WTC11 (cell line): ENCODE results near the gene NPC2. TPM values are rescaled to one million over a fixed set of nuclear protein-coding genes. Genes with fewer than 3 reads are reported as not detected.
A peak's percentile ranks its signal among the peaks of the same experiment; 100 is the strongest.
"Not testable (repeated sequence)": the region's sequence is repeated elsewhere in the genome, so short reads cannot be mapped to it uniquely, and the experiment has no call there.

Source experiments
- ATAC-seq: fragments of 200-7000 bp; cut with Tn5 transposase; 2 replicates; pipeline ENCODE4 v1.10.0; 2021; ENCODE audit warnings: mild to moderate bottlenecking, moderate library complexity
- CTCF ChIA-PET: fragments of 300-600 bp; sonication (Branson Sonifier 250); formaldehyde crosslinking; loops from one replicate; lab custom pipeline; 2021; ENCODE audit warnings: antibody characterized with exemption; lab: Charles Lee
- POLR2A ChIA-PET: fragments of 350-600 bp; sonication (Branson Sonifier 250); formaldehyde crosslinking; loops from one replicate; lab custom pipeline; 2021; ENCODE audit warnings: antibody characterized with exemption; lab: Charles Lee
- DNase-seq: peaks from one replicate; pipeline ENCODE4 v3.0.0; 2021; ENCODE audit warnings: low spot score
- H3K27ac Mint-ChIP-seq: 2 replicates; pipeline ENCODE4 v1.8.0; 2021; ENCODE audit warnings: mixed read lengths
- H3K27me3 Mint-ChIP-seq: 2 replicates; pipeline ENCODE4 v1.8.0; 2021; ENCODE audit warnings: low read depth, mild to moderate bottlenecking, moderate library complexity, mixed read lengths
- H3K36me3 Mint-ChIP-seq: 2 replicates; pipeline ENCODE4 v1.8.0; 2021; ENCODE audit warnings: mixed read lengths
- H3K4me1 Mint-ChIP-seq: 2 replicates; pipeline ENCODE4 v1.8.0; 2022; ENCODE audit warnings: mixed read lengths
- H3K4me3 Mint-ChIP-seq: 2 replicates; pipeline ENCODE4 v1.8.0; 2021; ENCODE audit warnings: mild to moderate bottlenecking, moderate library complexity, mixed read lengths
- H3K9me3 Mint-ChIP-seq: 2 replicates; pipeline ENCODE4 v1.8.0; 2021; ENCODE audit warnings: mixed read lengths
- CREM ChIP-seq: sonication (generic); formaldehyde crosslinking; IDR thresholded peaks from 2 replicates; pipeline ENCODE4 v1.8.1; 2022; ENCODE audit warnings: mild to moderate bottlenecking, missing genetic modification reagents, moderate library complexity
- FOXJ3 ChIP-seq: sonication (generic); formaldehyde crosslinking; IDR thresholded peaks from 2 replicates; pipeline ENCODE4 v1.9.0; 2021; ENCODE audit warnings: missing genetic modification reagents, mild to moderate bottlenecking, borderline replicate concordance
- NFYB ChIP-seq: sonication (generic); formaldehyde crosslinking; conservative IDR thresholded peaks from 2 replicates; pipeline ENCODE4 v1.8.0; 2022; ENCODE audit warnings: low read depth, missing genetic modification reagents
- SMAD4 ChIP-seq: sonication (generic); formaldehyde crosslinking; IDR thresholded peaks from 2 replicates; pipeline ENCODE4 v1.8.0; 2022; ENCODE audit warnings: mild to moderate bottlenecking, missing genetic modification reagents
- SP1 ChIP-seq: sonication (generic); formaldehyde crosslinking; conservative IDR thresholded peaks from 2 replicates; pipeline ENCODE4 v1.8.1; 2022; ENCODE audit warnings: missing genetic modification reagents
- ZNF121 ChIP-seq: sonication (generic); formaldehyde crosslinking; IDR thresholded peaks from 2 replicates; pipeline ENCODE4 v1.8.0; 2023; ENCODE audit warnings: missing genetic modification reagents
- ZNF219 ChIP-seq: sonication (generic); formaldehyde crosslinking; IDR thresholded peaks from 2 replicates; pipeline ENCODE4 v1.8.0; 2023; ENCODE audit warnings: missing genetic modification reagents, mild to moderate bottlenecking, borderline replicate concordance
- ZNF263 ChIP-seq: sonication (generic); formaldehyde crosslinking; IDR thresholded peaks from 2 replicates; pipeline ENCODE4 v1.8.1; 2022; ENCODE audit warnings: low read depth, mild to moderate bottlenecking, moderate library complexity, missing genetic modification reagents
- ZNF416 ChIP-seq: fragments of 250-450 bp; sonication (Bioruptor Pico); IDR thresholded peaks from 2 replicates; pipeline ENCODE4 v1.9.0; 2021; ENCODE audit warnings: mild to moderate bottlenecking, inconsistent platforms
- ZNF671 ChIP-seq: fragments of 250-450 bp; sonication (Bioruptor Pico); IDR thresholded peaks from 2 replicates; pipeline ENCODE4 v1.8.0; 2021; ENCODE audit warnings: mild to moderate bottlenecking
- total RNA-seq: library from RNA; stranded (reverse); gene quantifications from 3 replicates; pipeline ENCODE4 v1.2.3, GENCODE V29; 2021
- TF ChIP-seq, protein P1 (sequence below): sonication (generic); formaldehyde crosslinking; IDR thresholded peaks from 2 replicates; pipeline ENCODE4 v1.8.0; 2022; ENCODE audit warnings: mild to moderate bottlenecking, missing genetic modification reagents
- TF ChIP-seq, protein P2 (sequence below): fragments of 250-450 bp; sonication (Bioruptor Pico); IDR thresholded peaks from 2 replicates; pipeline ENCODE4 v1.9.0; 2021; ENCODE audit warnings: mild to moderate bottlenecking, borderline replicate concordance
- TF ChIP-seq, protein P3 (sequence below): fragments of 200-600 bp; IDR thresholded peaks from 2 replicates; pipeline ENCODE4 v1.8.0; 2022; ENCODE audit warnings: antibody characterized with exemption
- TF ChIP-seq, protein P4 (sequence below): sonication (generic); formaldehyde crosslinking; IDR thresholded peaks from 2 replicates; pipeline ENCODE4 v1.8.1; 2022; ENCODE audit warnings: mild to moderate bottlenecking, missing genetic modification reagents, moderate library complexity, borderline replicate concordance

The NPC2 gene
- total RNA-seq, 1 experiment from 2014 or later = 139 TPM

DNA sequence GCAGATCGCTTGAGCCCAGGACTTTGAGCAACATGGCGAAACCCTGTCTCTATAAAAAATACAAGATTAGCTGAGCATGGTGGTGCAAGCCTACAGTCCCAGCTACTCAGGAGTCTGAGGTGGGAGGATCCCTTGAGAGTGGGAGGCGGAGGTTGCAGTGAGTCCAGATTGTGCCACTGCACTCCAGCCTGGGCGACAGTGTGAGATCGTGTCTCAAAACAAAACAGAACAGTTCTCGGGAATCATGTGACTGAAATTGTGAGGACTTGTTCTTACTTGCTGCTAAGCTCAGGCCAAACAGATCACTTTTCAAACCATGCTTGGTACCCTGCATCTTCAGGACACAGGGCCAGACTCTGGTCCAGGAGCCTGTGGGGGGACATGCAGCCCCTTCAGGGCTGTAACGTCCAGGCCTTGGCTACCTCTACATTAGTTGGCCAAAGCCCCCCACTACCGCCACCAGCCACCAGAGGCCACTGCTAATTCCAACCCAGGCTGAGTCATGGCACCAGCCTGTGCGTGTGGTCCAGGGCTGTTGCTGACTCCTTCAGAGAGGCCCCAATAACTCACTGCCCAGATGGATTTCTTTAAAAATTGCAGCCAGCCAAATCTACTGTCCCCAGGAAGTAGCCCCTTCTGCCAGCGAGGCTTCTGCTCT, 33.7 kb downstream of the NPC2 start:
- CTCF ChIA-PET = interaction anchor here (0.6 to 3.3 kb wide), 5 partner anchors 10 to 1311 kb away, joined by 3 to 11 read pairs (median 4); no protein-coding TSS in a partner anchor
- H3K4me3 Mint-ChIP-seq = no peak overlapping the region
- ATAC-seq (peak; percentile 98), DNase-seq (peak; percentile 77)
- no peak overlapping the region for H3K27ac Mint-ChIP-seq
- H3K4me1 Mint-ChIP-seq = peaks cover 3% of the 10 kb centered on the region
- peaks cover 12% of the 10 kb centered on the region for H3K9me3 Mint-ChIP-seq
- peaks cover 4% of the 10 kb centered on the region; the same call in 1 of the 2 replicates for H3K27me3 Mint-ChIP-seq
- POLR2A ChIA-PET = no interaction called here
- TF ChIP-seq, protein P1, sequence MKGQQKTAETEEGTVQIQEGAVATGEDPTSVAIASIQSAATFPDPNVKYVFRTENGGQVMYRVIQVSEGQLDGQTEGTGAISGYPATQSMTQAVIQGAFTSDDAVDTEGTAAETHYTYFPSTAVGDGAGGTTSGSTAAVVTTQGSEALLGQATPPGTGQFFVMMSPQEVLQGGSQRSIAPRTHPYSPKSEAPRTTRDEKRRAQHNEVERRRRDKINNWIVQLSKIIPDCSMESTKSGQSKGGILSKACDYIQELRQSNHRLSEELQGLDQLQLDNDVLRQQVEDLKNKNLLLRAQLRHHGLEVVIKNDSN (CRISPR knock-in tag) = 0 out of 2 replicates have a peak, but pooled peaks have one; percentile 15
- TF ChIP-seq, protein P2, sequence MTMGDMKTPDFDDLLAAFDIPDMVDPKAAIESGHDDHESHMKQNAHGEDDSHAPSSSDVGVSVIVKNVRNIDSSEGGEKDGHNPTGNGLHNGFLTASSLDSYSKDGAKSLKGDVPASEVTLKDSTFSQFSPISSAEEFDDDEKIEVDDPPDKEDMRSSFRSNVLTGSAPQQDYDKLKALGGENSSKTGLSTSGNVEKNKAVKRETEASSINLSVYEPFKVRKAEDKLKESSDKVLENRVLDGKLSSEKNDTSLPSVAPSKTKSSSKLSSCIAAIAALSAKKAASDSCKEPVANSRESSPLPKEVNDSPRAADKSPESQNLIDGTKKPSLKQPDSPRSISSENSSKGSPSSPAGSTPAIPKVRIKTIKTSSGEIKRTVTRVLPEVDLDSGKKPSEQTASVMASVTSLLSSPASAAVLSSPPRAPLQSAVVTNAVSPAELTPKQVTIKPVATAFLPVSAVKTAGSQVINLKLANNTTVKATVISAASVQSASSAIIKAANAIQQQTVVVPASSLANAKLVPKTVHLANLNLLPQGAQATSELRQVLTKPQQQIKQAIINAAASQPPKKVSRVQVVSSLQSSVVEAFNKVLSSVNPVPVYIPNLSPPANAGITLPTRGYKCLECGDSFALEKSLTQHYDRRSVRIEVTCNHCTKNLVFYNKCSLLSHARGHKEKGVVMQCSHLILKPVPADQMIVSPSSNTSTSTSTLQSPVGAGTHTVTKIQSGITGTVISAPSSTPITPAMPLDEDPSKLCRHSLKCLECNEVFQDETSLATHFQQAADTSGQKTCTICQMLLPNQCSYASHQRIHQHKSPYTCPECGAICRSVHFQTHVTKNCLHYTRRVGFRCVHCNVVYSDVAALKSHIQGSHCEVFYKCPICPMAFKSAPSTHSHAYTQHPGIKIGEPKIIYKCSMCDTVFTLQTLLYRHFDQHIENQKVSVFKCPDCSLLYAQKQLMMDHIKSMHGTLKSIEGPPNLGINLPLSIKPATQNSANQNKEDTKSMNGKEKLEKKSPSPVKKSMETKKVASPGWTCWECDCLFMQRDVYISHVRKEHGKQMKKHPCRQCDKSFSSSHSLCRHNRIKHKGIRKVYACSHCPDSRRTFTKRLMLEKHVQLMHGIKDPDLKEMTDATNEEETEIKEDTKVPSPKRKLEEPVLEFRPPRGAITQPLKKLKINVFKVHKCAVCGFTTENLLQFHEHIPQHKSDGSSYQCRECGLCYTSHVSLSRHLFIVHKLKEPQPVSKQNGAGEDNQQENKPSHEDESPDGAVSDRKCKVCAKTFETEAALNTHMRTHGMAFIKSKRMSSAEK (CRISPR knock-in tag) = no peak
- TF ChIP-seq, protein P3, sequence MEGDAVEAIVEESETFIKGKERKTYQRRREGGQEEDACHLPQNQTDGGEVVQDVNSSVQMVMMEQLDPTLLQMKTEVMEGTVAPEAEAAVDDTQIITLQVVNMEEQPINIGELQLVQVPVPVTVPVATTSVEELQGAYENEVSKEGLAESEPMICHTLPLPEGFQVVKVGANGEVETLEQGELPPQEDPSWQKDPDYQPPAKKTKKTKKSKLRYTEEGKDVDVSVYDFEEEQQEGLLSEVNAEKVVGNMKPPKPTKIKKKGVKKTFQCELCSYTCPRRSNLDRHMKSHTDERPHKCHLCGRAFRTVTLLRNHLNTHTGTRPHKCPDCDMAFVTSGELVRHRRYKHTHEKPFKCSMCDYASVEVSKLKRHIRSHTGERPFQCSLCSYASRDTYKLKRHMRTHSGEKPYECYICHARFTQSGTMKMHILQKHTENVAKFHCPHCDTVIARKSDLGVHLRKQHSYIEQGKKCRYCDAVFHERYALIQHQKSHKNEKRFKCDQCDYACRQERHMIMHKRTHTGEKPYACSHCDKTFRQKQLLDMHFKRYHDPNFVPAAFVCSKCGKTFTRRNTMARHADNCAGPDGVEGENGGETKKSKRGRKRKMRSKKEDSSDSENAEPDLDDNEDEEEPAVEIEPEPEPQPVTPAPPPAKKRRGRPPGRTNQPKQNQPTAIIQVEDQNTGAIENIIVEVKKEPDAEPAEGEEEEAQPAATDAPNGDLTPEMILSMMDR = peak; percentile 45
- TF ChIP-seq, all 79 proteins: peak for 2
- peaks cover 11% of the 10 kb centered on the region for H3K36me3 Mint-ChIP-seq

DNA sequence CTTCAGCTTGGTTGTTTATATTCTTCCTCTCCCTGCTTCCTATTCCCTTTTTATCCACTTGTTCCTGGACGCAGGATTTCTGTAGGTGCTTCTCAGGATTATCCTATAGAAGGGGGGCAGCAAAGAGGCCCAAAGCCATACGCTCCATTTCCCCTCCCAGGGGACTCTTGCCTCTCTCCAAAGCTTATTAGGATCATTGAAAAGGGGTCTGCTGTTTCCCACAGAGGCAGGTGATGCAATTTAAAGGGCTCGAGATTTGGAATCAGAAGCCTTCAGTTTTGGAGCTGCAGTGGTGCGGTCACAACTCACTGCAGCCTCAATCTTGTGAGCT, 35.6 kb downstream of the NPC2 start:
- peaks cover 4% of the 10 kb centered on the region; the same call in 1 of the 2 replicates for H3K27me3 Mint-ChIP-seq
- POLR2A ChIA-PET = no interaction called here
- DNase-seq = no peak

DNA sequence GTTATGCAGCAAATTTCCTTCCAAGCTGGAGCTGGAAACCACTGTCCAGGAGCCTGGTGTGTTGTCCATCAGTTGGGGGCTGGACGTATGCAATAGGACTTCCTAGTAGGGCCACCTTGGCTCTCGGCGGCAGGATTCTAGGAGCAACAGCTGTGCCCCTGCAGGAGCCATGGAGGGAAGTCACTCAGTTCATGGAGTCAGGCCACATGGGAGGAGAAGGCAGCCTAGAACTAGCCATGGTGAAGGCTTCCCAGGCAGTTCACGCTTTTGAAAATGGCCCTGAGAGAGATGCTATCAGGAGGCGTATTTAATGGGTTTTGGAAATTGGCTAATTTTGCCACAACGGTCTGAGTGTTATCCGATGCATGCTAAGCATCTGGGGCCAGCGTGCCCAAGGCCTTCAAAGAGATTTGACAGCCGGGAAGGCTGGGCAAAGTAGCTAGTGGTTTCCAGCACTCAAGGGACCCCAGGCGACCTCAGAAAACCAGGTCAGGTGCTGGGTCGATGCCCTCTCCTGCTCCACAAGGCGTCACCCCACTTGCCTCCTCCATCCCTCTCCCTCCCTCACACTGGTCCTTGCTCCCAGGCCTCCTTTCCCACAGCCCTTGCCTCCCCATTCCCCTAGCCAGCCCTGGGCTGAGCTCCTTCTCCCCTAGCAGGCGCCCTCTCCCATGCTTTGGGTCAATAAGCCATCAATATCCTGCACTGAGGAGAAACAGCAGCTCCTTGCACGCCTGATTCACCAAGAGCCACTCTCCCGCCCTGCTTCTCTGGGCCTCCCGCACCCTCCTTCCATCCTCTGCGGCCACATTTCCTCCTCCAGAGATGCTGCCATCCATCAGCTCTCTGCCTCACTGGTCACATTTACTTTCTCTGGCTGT, 36.2 kb downstream of the NPC2 start:
- peaks cover 3% of the 10 kb centered on the region for H3K4me1 Mint-ChIP-seq

More for the DNA sequence above, 35.6 kb downstream of the NPC2 start:
- Mint-ChIP-seq H3K27ac (no peak overlapping the region), H3K36me3 (peaks cover 23% of the 10 kb centered on the region), H3K9me3 (peaks cover 28% of the 10 kb centered on the region), H3K4me1 (peaks cover 3% of the 10 kb centered on the region), H3K4me3 (no peak overlapping the region)
- no peak for ATAC-seq
- no peak for TF ChIP-seq SP1
- no peak for TF ChIP-seq NFYB (CRISPR knock-in tag)
- TF ChIP-seq ZNF671 (CRISPR knock-in tag) = no peak
- CTCF ChIA-PET = interaction anchor here (1.0 to 3.3 kb wide), 11 partner anchors 10 to 181 kb away, joined by 3 to 11 read pairs (median 4); partner anchors contain the start of gene ABCD4

DNA sequence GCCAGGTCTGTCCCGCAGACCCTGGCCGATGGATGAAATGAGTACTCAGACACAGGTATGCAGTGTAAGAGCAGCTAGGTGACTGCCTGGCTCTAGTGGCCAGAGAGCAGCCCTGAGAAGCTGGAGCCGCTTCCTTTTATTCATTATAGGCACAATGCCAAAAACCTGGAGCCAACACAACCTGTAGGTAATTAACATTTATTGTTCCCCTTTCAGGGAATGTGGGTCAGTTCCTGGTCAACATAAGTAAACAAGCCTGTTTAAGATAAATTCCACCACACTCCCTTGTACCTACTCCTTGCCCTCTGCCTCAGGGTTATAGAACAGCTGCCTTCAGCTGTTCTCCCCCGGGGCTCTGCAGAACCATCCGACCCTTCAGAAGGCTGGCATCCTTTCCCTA, 38.7 kb downstream of the NPC2 start:
- CTCF ChIA-PET, DNase-seq, ATAC-seq, POLR2A ChIA-PET, H3K4me1 Mint-ChIP-seq, H3K27ac Mint-ChIP-seq, H3K27me3 Mint-ChIP-seq, H3K4me3 Mint-ChIP-seq: not testable (repeated sequence)
- Mint-ChIP-seq H3K9me3 (peaks cover 30% of the 10 kb centered on the region), H3K36me3 (peaks cover 23% of the 10 kb centered on the region)

More for the DNA sequence above, 36.2 kb downstream of the NPC2 start:
- DNase-seq = peak; percentile 18
- peaks cover 23% of the 10 kb centered on the region for H3K36me3 Mint-ChIP-seq
- ATAC-seq = peak; percentile 21; the same call in 1 of the 2 replicates
- POLR2A ChIA-PET = no interaction called here
- no peak overlapping the region for H3K4me3 Mint-ChIP-seq
- no peak overlapping the region for H3K27ac Mint-ChIP-seq
- H3K9me3 Mint-ChIP-seq = peaks cover 30% of the 10 kb centered on the region
- TF ChIP-seq ZNF219 (CRISPR knock-in tag) = no peak
- no peak for TF ChIP-seq ZNF263 (CRISPR knock-in tag)
- no peak for TF ChIP-seq CREM (CRISPR knock-in tag)
- TF ChIP-seq FOXJ3 (CRISPR knock-in tag) = no peak
- TF ChIP-seq, protein P4, sequence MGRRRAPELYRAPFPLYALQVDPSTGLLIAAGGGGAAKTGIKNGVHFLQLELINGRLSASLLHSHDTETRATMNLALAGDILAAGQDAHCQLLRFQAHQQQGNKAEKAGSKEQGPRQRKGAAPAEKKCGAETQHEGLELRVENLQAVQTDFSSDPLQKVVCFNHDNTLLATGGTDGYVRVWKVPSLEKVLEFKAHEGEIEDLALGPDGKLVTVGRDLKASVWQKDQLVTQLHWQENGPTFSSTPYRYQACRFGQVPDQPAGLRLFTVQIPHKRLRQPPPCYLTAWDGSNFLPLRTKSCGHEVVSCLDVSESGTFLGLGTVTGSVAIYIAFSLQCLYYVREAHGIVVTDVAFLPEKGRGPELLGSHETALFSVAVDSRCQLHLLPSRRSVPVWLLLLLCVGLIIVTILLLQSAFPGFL (CRISPR knock-in tag) = no peak
- no peak for TF ChIP-seq SMAD4 (CRISPR knock-in tag)
- no peak for TF ChIP-seq ZNF416 (CRISPR knock-in tag)
- TF ChIP-seq ZNF121 (CRISPR knock-in tag) = no peak
- CTCF ChIA-PET = interaction anchor here (1.0 to 3.3 kb wide), 10 partner anchors 11 to 180 kb away, joined by 3 to 11 read pairs (median 5); partner anchors contain the start of gene ABCD4
- peaks cover 4% of the 10 kb centered on the region; the same call in 1 of the 2 replicates for H3K27me3 Mint-ChIP-seq
